SH-SY5Y (cell line): ENCODE measurements around the gene ITPR3.

Source experiments
- GATA2 ChIP-seq: IDR thresholded peaks from 2 replicates; pipeline ENCODE4 v1.6.1; 2011; ENCODE audit warnings: mild to moderate bottlenecking, low read depth, low read length
- GATA3 ChIP-seq: IDR thresholded peaks from 2 replicates; pipeline ENCODE4 v1.6.1; 2011; ENCODE audit warnings: low read depth, mild to moderate bottlenecking, low read length, moderate library complexity

DNA sequence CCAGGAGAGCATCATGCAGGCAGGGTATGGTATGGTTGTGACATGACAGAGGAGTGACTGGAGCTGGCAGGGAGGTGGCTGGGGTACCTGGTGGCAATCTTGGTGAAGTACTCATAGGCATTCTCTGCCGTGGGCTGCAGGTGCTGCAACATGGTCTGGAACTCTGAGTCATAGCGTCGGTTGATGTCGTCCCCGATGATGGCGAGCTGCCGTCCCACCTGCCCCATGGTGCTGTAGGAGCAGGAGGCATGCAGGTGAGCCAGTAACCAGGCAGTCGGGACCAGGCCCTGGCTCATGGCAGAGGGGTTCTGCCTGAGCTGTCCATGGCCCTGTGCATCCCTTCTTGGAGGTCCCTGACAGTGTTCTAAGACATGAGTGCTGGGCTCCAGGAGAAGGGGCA lies 45.9 kb upstream of the ITPR3 start:
- no peak for TF ChIP-seq GATA3
- no peak for TF ChIP-seq GATA2
